Suprapubic skin (tissue), 4 donors: Measurements from ENCODE around the gene CD68. TPM values are rescaled to one million over a fixed set of nuclear protein-coding genes. Genes with fewer than 3 reads are reported as not detected.

Experiments
- DNase-seq, 2 donors: peaks; one replicate each; pipeline ENCODE4 v3.0.0-alpha.2; 2019; ENCODE audit warnings: low spot score in 2 of 2
- H3K27ac ChIP-seq: fragments of 200-600 bp; sonication (generic); one replicate; pipeline ENCODE4 v1.5.1; 2019
- H3K27me3 ChIP-seq: fragments of 200-600 bp; sonication (generic); one replicate; pipeline ENCODE4 v1.5.1; 2019
- H3K36me3 ChIP-seq: fragments of 200-600 bp; sonication (generic); one replicate; pipeline ENCODE4 v1.5.1; 2019
- H3K4me1 ChIP-seq: fragments of 200-600 bp; sonication (generic); one replicate; pipeline ENCODE4 v1.5.1; 2019
- H3K4me3 ChIP-seq: fragments of 200-600 bp; sonication (generic); one replicate; pipeline ENCODE4 v1.5.1; 2019; ENCODE audit warnings: mild to moderate bottlenecking
- H3K9me3 ChIP-seq: fragments of 200-600 bp; sonication (generic); one replicate; pipeline ENCODE4 v1.5.1; 2019
- CTCF ChIP-seq, 2 donors: fragments of 200-600 bp in 1 of 2; fragments of 450-650 bp in 1 of 2; sonication (generic) in 1 of 2; IDR thresholded peaks; one replicate each; pipeline ENCODE4 v1.5.1; 2016 to 2019; ENCODE audit warnings: antibody characterized with exemption in 2 of 2, mild to moderate bottlenecking in 1 of 2, moderate library complexity in 1 of 2
- EP300 ChIP-seq: sonication (generic); formaldehyde crosslinking; IDR thresholded peaks from one replicate; pipeline ENCODE4 v1.6.1; 2017; ENCODE audit warnings: antibody characterized with exemption
- POLR2A ChIP-seq, 2 donors: fragments of 450-650 bp; IDR thresholded peaks; one replicate each; pipeline ENCODE4 v1.6.1; 2017; ENCODE audit warnings: antibody characterized with exemption in 2 of 2, mild to moderate bottlenecking in 2 of 2, moderate library complexity in 2 of 2
- POLR2AphosphoS5 ChIP-seq, 3 donors: sonication (generic); formaldehyde crosslinking; IDR thresholded peaks; one replicate each; pipeline ENCODE4 v1.6.1; 2017; ENCODE audit warnings: antibody characterized with exemption in 3 of 3
- WGBS: methylation state at CpG from one replicate; pipeline ENCODE4 v1.1.5; 2018; 5-methylcytosine and 5-hydroxymethylcytosine counted together
- total RNA-seq, 4 donors: library from RNA; depleted of rRNA; stranded (reverse); fragments of >200 nt; gene quantifications; one replicate each; pipeline ENCODE4 v1.1.0, GENCODE V29; 2016

The CD68 gene
- total RNA-seq, 4 donors from 2014 or later, result 5.0 to 13.2 (median 9.6) TPM

- peaks cover 22% of the 10 kb centered on the region for H3K36me3 ChIP-seq
- DNase-seq, result peak in 1 of 2 donors; percentile 82
- no peaks in the 10 kb centered on the region for H3K27me3 ChIP-seq
- WGBS, result 30% methylated on average over 22 of the region's 22 CpGs
- H3K4me3 ChIP-seq, result peak overlapping the region; percentile 96
- H3K4me1 ChIP-seq, result peaks cover 57% of the 10 kb centered on the region
- H3K27ac ChIP-seq, result peak overlapping the region; percentile 95
- TF ChIP-seq EP300 (no peak), CTCF (IDR thresholded peaks at IDR 0.05) (peak; percentile 52 to 64), POLR2A (IDR thresholded peaks at IDR 0.05) (no peak), POLR2AphosphoS5 (IDR thresholded peaks at IDR 0.05) (no peak)
- no peaks in the 10 kb centered on the region for H3K9me3 ChIP-seq
Measured at GRCh38 chr17:7560172-7561027, 19.0 kb upstream of the CD68 start.

DNA sequence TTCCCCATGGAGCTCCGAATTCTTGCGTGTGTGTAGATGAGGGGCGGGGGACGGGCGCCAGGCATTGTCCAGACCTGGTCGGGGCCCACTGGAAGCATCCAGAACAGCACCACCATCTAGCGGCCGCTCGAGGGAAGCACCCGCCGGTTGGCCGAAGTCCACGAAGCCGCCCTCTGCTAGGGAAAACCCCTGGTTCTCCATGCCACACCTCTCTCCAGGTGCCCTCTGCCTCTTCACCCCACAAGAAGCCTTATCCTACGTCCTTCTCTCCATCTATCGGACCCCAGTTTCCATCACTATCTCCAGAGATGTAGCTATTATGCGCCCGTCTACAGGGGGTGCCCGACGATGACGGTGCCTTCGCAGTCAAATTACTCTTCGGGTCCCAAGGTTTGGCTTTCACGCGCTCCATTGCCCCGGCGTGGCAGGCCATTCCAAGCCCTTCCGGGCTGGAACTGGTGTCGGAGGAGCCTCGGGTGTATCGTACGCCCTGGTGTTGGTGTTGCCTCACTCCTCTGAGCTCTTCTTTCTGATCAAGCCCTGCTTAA lies 18.3 kb upstream of the CD68 start:
- no peaks in the 10 kb centered on the region for H3K27me3 ChIP-seq
- peak; percentile 96 for DNase-seq

GRCh38 chr17:7561589-7562207 lies 17.7 kb upstream of the CD68 start, which contains the start of gene SENP3:
Gene SENP3 (plus strand): TSS chr17:7561919. CDS start chr17:7563077, 1,158 bp downstream.
- no peaks in the 10 kb centered on the region for H3K27me3 ChIP-seq
- peaks cover 57% of the 10 kb centered on the region for H3K4me1 ChIP-seq
- TF ChIP-seq POLR2A (IDR thresholded peaks at IDR 0.05) (peak; percentile 12 to 40), POLR2AphosphoS5 (IDR thresholded peaks at IDR 0.05) (no peak)
- under 1% methylated on average over 37 of the region's 82 CpGs for WGBS
- H3K9me3 ChIP-seq, result no peaks in the 10 kb centered on the region
- DNase-seq, result peak; percentile 92
- H3K27ac ChIP-seq, result peak within 1 kb of the TSS; percentile 95
- peak within 1 kb of the TSS; percentile 96 for H3K4me3 ChIP-seq
- H3K36me3 ChIP-seq, result peaks cover 35% of the 10 kb centered on the region

More for the DNA sequence above, 18.3 kb upstream of the CD68 start:
- Histone ChIP-seq H3K9me3 (no peaks in the 10 kb centered on the region), H3K4me3 (peak overlapping the region; percentile 96), H3K27ac (peak overlapping the region; percentile 95), H3K4me1 (peaks cover 57% of the 10 kb centered on the region), H3K36me3 (peaks cover 29% of the 10 kb centered on the region)
- TF ChIP-seq POLR2A (IDR thresholded peaks at IDR 0.05), result no peak
- no peak for TF ChIP-seq EP300
- peak; percentile 76 to 86 for TF ChIP-seq CTCF (IDR thresholded peaks at IDR 0.05)
- peak in 1 of 3 donors; percentile 51 for TF ChIP-seq POLR2AphosphoS5 (IDR thresholded peaks at IDR 0.05)
- WGBS, result under 1% methylated on average over 29 of the region's 32 CpGs

GRCh38 chr17:7562208-7562605 lies 17.2 kb upstream of the CD68 start:
- peaks cover 54% of the 10 kb centered on the region for H3K4me1 ChIP-seq
- WGBS, result under 1% methylated on average over 14 of the region's 28 CpGs

More at GRCh38 chr17:7562208-7562605, 17.2 kb upstream of the CD68 start:
- Histone ChIP-seq H3K27me3 (no peaks in the 10 kb centered on the region), H3K27ac (peak overlapping the region; percentile 95), H3K36me3 (peaks cover 40% of the 10 kb centered on the region), H3K4me3 (peak overlapping the region; percentile 96), H3K9me3 (no peaks in the 10 kb centered on the region)
- no peak for DNase-seq
- TF ChIP-seq POLR2A (IDR thresholded peaks at IDR 0.05) (no peak), EP300 (no peak), CTCF (IDR thresholded peaks at IDR 0.05) (no peak), POLR2AphosphoS5 (IDR thresholded peaks at IDR 0.05) (no peak)
